GM06990 (cell line): ENCODE data around the gene FGFR2.

Experiments used
- DNase-seq: peaks from one replicate; pipeline ENCODE4 v3.0.0-alpha.2; 2011; ENCODE audit not compliant: insufficient read length; ENCODE audit errors: extremely low read depth
- H3K27me3 ChIP-seq: replicated peaks from 2 replicates; pipeline ENCODE4 v1.6.0; 2011; ENCODE audit warnings: low read length; ENCODE audit not compliant: control insufficient read depth, insufficient read depth
- H3K36me3 ChIP-seq: 2 replicates; pipeline ENCODE4 v1.5.1; 2011; ENCODE audit warnings: low read length; ENCODE audit not compliant: control insufficient read depth, insufficient read depth
- H3K4me3 ChIP-seq: replicated peaks from 2 replicates; pipeline ENCODE4 v1.5.1; 2011; ENCODE audit warnings: low read depth, mild to moderate bottlenecking, control low read depth, low read length
- TF ChIP-seq, protein P1 (sequence below): IDR thresholded peaks from 2 replicates; pipeline ENCODE4 v1.5.1; 2011; ENCODE audit warnings: low read length, control low read depth, mild to moderate bottlenecking, inconsistent platforms; ENCODE audit not compliant: insufficient read depth, poor library complexity, severe bottlenecking

FGFR2 gene

DNA sequence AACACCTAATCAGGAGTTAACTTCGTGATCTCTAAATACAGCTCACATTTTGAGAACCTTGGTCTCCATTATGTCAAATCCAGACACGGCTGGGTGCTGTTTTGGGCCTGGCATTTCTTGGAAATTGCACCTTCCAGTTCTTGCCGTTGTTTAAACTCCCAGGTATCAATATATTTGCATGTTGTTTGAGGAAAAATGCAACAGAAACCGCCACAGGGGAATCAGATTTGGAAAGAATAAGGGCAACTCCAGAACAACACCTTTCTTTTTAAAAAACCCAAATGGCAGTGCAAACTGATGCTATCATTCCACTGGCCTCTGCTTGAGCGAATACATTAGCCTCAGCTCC is 162.0 kb downstream of the FGFR2 start:
- no peak for DNase-seq
- no peaks in the 10 kb centered on the region; the same call in 1 of the 2 replicates for H3K27me3 ChIP-seq
- H3K4me3 ChIP-seq, result no peak overlapping the region
- TF ChIP-seq, protein P1, sequence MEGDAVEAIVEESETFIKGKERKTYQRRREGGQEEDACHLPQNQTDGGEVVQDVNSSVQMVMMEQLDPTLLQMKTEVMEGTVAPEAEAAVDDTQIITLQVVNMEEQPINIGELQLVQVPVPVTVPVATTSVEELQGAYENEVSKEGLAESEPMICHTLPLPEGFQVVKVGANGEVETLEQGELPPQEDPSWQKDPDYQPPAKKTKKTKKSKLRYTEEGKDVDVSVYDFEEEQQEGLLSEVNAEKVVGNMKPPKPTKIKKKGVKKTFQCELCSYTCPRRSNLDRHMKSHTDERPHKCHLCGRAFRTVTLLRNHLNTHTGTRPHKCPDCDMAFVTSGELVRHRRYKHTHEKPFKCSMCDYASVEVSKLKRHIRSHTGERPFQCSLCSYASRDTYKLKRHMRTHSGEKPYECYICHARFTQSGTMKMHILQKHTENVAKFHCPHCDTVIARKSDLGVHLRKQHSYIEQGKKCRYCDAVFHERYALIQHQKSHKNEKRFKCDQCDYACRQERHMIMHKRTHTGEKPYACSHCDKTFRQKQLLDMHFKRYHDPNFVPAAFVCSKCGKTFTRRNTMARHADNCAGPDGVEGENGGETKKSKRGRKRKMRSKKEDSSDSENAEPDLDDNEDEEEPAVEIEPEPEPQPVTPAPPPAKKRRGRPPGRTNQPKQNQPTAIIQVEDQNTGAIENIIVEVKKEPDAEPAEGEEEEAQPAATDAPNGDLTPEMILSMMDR, result no peak
- no peaks in the 10 kb centered on the region for H3K36me3 ChIP-seq

DNA sequence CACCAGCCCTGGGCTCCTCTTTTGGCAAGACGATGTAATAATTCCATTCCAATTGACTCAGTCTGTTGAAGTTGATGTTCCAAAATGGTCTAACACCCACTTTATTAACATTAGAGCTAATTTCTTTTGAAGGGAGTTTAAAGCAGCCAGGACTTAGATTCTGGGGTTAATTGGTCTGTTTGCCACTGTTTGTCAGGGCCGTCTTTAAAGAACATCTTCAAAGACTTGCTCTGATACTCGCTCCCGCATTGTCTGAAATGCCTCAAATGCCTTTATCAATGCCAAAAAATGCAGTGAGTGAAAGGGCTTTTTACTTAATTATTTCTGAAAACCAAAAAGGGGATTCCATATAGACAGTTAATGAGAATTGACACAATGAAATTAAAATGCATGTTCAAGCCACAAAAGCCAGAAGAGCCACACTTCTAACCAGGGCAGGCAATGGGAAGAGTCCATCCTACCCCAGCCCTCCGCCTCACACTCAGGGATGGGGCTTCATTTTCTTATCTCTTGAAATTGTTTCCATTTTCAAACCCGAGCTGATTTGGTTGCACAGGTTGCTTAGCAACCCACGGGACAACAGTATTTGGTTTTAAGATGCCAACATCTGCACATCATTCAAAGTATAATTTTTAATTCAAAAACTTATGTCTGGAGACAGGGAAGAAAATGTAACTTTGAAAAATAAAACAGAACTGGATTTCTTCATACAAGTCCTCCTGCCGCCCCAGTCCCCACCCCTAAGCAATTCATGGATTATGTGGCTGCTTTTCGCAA is 163.0 kb downstream of the FGFR2 start:
- Histone ChIP-seq H3K4me3 (no peak overlapping the region), H3K27me3 (no peaks in the 10 kb centered on the region; the same call in 1 of the 2 replicates), H3K36me3 (no peaks in the 10 kb centered on the region)
- DNase-seq, result no peak
- TF ChIP-seq, protein P1, result no peak

DNA sequence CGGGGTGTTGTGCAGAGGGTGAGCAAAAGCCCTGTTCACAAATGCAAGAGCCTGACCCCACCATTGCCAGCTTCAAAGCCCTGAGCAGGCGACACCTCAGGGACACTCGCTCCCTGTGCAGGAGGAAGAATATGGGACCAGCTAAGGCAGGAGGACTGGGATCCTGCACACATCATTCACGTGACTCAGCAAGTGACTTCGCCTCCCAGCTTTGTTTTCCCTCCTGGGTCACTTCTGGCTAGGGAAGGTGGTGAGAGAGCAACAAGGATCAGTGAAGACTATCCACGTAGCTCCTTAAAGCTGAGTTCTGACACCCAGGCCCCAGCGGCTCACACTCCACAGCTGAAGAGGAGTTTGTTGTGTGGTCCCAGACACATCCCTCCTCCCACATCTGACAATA is 164.3 kb downstream of the FGFR2 start:
- DNase-seq, result no peak
- Histone ChIP-seq H3K36me3 (no peaks in the 10 kb centered on the region), H3K4me3 (no peak overlapping the region), H3K27me3 (no peaks in the 10 kb centered on the region; the same call in 1 of the 2 replicates)
- TF ChIP-seq, protein P1, result no peak

DNA sequence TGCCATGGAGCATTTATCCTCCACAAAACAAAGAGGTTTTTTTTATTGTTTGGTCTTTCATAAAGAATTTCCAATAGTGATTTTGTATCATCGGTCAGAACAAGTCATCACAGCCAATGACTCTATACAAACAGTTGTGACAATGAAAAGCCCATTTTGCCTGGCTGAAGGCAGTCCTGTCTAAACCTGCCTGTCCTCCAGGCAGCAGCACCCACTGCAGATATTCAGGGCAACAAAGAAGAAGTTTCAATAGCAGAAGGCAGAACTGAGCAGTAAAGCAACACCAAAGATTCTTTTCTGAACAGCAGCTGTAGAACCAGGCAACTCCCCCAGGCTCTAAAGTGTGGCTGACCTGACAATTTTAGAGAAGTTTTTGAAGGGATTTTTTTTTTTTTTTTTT is 169.4 kb downstream of the FGFR2 start:
- TF ChIP-seq, protein P1, result no peak
- Histone ChIP-seq H3K4me3 (no peak overlapping the region), H3K36me3 (no peaks in the 10 kb centered on the region), H3K27me3 (no peaks in the 10 kb centered on the region)
- no peak for DNase-seq
